Mammary epithelial cell (primary cell): ENCODE results near the gene LRRC70.

ENCODE experiments used
- EZH2 ChIP-seq: IDR thresholded peaks from 2 replicates; pipeline ENCODE4 v1.6.1; 2012; ENCODE audit warnings: low read length, inconsistent platforms, borderline replicate concordance
- TF ChIP-seq, protein P1 (sequence below), 2 donors: IDR thresholded peaks in 1 of 2; conservative IDR thresholded peaks in 1 of 2; 2 replicates each; pipeline ENCODE4 v1.5.1; 2011 to 2012; ENCODE audit warnings: inconsistent platforms in 2 of 2, low read length in 2 of 2, mild to moderate bottlenecking in 2 of 2, control low read depth in 1 of 2, low read depth in 1 of 2; ENCODE audit not compliant: insufficient read depth in 1 of 2; ENCODE audit errors: extremely low read depth in 1 of 2

DNA sequence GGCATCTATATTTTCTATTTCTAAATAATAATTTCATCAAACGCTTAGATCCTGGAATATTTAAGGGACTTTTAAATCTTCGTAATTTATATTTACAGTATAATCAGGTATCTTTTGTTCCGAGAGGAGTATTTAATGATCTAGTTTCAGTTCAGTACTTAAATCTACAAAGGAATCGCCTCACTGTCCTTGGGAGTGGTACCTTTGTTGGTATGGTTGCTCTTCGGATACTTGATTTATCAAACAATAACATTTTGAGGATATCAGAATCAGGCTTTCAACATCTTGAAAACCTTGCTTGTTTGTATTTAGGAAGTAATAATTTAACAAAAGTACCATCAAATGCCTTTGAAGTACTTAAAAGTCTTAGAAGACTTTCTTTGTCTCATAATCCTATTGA, 1.1 kb downstream of the LRRC70 start:
- TF ChIP-seq, protein P1, sequence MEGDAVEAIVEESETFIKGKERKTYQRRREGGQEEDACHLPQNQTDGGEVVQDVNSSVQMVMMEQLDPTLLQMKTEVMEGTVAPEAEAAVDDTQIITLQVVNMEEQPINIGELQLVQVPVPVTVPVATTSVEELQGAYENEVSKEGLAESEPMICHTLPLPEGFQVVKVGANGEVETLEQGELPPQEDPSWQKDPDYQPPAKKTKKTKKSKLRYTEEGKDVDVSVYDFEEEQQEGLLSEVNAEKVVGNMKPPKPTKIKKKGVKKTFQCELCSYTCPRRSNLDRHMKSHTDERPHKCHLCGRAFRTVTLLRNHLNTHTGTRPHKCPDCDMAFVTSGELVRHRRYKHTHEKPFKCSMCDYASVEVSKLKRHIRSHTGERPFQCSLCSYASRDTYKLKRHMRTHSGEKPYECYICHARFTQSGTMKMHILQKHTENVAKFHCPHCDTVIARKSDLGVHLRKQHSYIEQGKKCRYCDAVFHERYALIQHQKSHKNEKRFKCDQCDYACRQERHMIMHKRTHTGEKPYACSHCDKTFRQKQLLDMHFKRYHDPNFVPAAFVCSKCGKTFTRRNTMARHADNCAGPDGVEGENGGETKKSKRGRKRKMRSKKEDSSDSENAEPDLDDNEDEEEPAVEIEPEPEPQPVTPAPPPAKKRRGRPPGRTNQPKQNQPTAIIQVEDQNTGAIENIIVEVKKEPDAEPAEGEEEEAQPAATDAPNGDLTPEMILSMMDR (conservative IDR thresholded peaks at IDR 0.05 in 1 of 2, IDR thresholded peaks at IDR 0.05 in 1 of 2; ENCODE audit: extremely low read depth in 1 of 2, insufficient read depth in 1 of 2, low read depth in 1 of 2, low read length in 2 of 2) = no peak
- TF ChIP-seq EZH2 = no peak
